Transverse colon (tissue), 4 donors: ENCODE data around the gene TNFSF4. TPM values are rescaled to one million over a fixed set of nuclear protein-coding genes. Genes with fewer than 3 reads are reported as not detected.
"Not testable (repeated sequence)": the region's sequence is repeated elsewhere in the genome, so short reads cannot be mapped to it uniquely, and the experiment has no call there.

Source experiments
- DNase-seq: peaks from one replicate; pipeline ENCODE4 v3.0.0-alpha.2; 2019
- H3K27ac ChIP-seq, 4 donors: fragments of 200-600 bp; sonication (generic); 2 replicates each; pipeline ENCODE4 v1.5.1; 2016 to 2018; ENCODE audit warnings: inconsistent platforms in 4 of 4
- H3K27me3 ChIP-seq: fragments of 200-600 bp; sonication (generic); 2 replicates; pipeline ENCODE4 v1.5.1; 2017; ENCODE audit warnings: inconsistent platforms
- H3K36me3 ChIP-seq, 4 donors: fragments of 200-600 bp; sonication (generic); 2 replicates each; pipeline ENCODE4 v1.5.1; 2017 to 2019; ENCODE audit warnings: inconsistent platforms in 4 of 4
- H3K4me1 ChIP-seq, 4 donors: fragments of 200-600 bp; sonication (generic); 2 replicates each; pipeline ENCODE4 v1.5.1; 2017 to 2020; ENCODE audit warnings: inconsistent platforms in 4 of 4
- H3K4me3 ChIP-seq, 4 donors: fragments of 200-600 bp; sonication (generic); 1 replicate in 1 of 4; 2 replicates in 3 of 4; pipeline versions ENCODE4 v1.5.1 to v1.6.1; 2017 to 2019; ENCODE audit warnings: inconsistent platforms in 4 of 4
- H3K9me3 ChIP-seq, 2 donors: fragments of 200-600 bp; sonication (generic); 2 replicates each; pipeline ENCODE4 v1.5.1; 2017 to 2019; ENCODE audit warnings: inconsistent platforms in 2 of 2
- CTCF ChIP-seq, 5 experiments: fragments of 200-600 bp in 3 of 5; fragments of 450-650 bp in 2 of 5; sonication (generic) in 3 of 5; IDR thresholded peaks; 1 replicate in 2 of 5; 2 replicates in 3 of 5; pipeline ENCODE4 v1.5.1; 2016 to 2017; ENCODE audit warnings: antibody characterized with exemption in 5 of 5, inconsistent platforms in 3 of 5, mild to moderate bottlenecking in 2 of 5, moderate library complexity in 1 of 5
- EP300 ChIP-seq: sonication (generic); formaldehyde crosslinking; IDR thresholded peaks from one replicate; pipeline ENCODE4 v1.6.1; 2017; ENCODE audit warnings: antibody characterized with exemption, low read depth
- POLR2A ChIP-seq: fragments of 450-650 bp; IDR thresholded peaks from one replicate; pipeline ENCODE4 v1.6.1; 2016; ENCODE audit warnings: antibody characterized with exemption, mild to moderate bottlenecking, moderate library complexity
- POLR2AphosphoS5 ChIP-seq, 3 donors: sonication (generic); formaldehyde crosslinking; IDR thresholded peaks; one replicate each; pipeline ENCODE4 v1.6.1; 2016; ENCODE audit warnings: antibody characterized with exemption in 3 of 3
- WGBS, 2 donors: methylation state at CpG; one replicate each; pipeline ENCODE4 v1.1.5; 2018; ENCODE audit warnings: low coverage in 1 of 2; 5-methylcytosine and 5-hydroxymethylcytosine counted together
- in situ Hi-C, 4 donors: fragments of 200-750 bp; cut with MboI; loops; one replicate each; pipeline versions ENCODE4 v1.15.0 to v1.15.1; 2017; ENCODE audit warnings: low sequenced_read_pairs in 3 of 4, low pct_ligation_motif_present in 1 of 4, low pct_unique_long_range_greater_than_20kb in 1 of 4
- intact Hi-C: fragments of 100-400 bp; cut with DNase I; formaldehyde crosslinking; loops from one replicate; pipeline ENCODE4 v1.15.1; 2023; ENCODE audit warnings: low total_unique reads
- total RNA-seq, 4 donors: library from RNA; depleted of rRNA; stranded (reverse); fragments of >200 nt; gene quantifications; one replicate each; pipeline ENCODE4 v1.1.0, GENCODE V29; 2016

The TNFSF4 gene
- total RNA-seq, 4 donors from 2014 or later: 1.4 to 1.6 (median 1.5) TPM; not detected in 1

GRCh38 chr1:173240609-173241008 lies 33.5 kb upstream of the TNFSF4 start:
- no peak for TF ChIP-seq POLR2A
- no peak for TF ChIP-seq EP300
- no peak for TF ChIP-seq POLR2AphosphoS5 (IDR thresholded peaks at IDR 0.05)
- TF ChIP-seq CTCF (IDR thresholded peaks at IDR 0.05): no peak
- Histone ChIP-seq H3K27ac (no peak overlapping the region), H3K36me3 (no peaks in the 10 kb centered on the region), H3K4me1 (no peaks in the 10 kb centered on the region), H3K4me3 (no peak overlapping the region), H3K9me3 (peaks cover 6 to 14% of the 10 kb centered on the region in 2 donors), H3K27me3 (no peaks in the 10 kb centered on the region)
- intact Hi-C loops: no loop called here
- no peak for DNase-seq
- in situ Hi-C loops: no loop called here

- no peak overlapping the region for H3K4me3 ChIP-seq
- no peak for TF ChIP-seq POLR2A
- TF ChIP-seq POLR2AphosphoS5 (IDR thresholded peaks at IDR 0.05): no peak
- TF ChIP-seq EP300: no peak
- no peak for TF ChIP-seq CTCF (IDR thresholded peaks at IDR 0.05)
- no peaks in the 10 kb centered on the region for H3K4me1 ChIP-seq
- H3K9me3 ChIP-seq: peaks cover 6 to 14% of the 10 kb centered on the region in 2 donors
- H3K36me3 ChIP-seq: no peaks in the 10 kb centered on the region
- H3K27ac ChIP-seq: no peak overlapping the region
- in situ Hi-C loops: no loop called here
- WGBS, 2 donors: 86 to 95% methylated on average over 2 of the region's 2 CpGs
- no peak for DNase-seq
- H3K27me3 ChIP-seq: no peaks in the 10 kb centered on the region
- intact Hi-C loops: no loop called here
These were observed 31.9 kb upstream of the TNFSF4 start for GRCh38 chr1:173239058-173239457.

GRCh38 chr1:173234899-173235298 lies 27.8 kb upstream of the TNFSF4 start:
- no peak for DNase-seq
- H3K4me1 ChIP-seq: no peaks in the 10 kb centered on the region
- no peak overlapping the region for H3K4me3 ChIP-seq
- 88 to 93% methylated on average over 2 to 4 of the region's 4 CpGs for WGBS, 2 donors
- H3K9me3 ChIP-seq: no peaks in the 10 kb centered on the region
- intact Hi-C loops: no loop called here
- TF ChIP-seq POLR2A: no peak
- TF ChIP-seq CTCF (IDR thresholded peaks at IDR 0.05): no peak
- no peak for TF ChIP-seq EP300
- no peak for TF ChIP-seq POLR2AphosphoS5 (IDR thresholded peaks at IDR 0.05)
- in situ Hi-C loops: no loop called here
- H3K36me3 ChIP-seq: no peaks in the 10 kb centered on the region
- no peak overlapping the region for H3K27ac ChIP-seq
- H3K27me3 ChIP-seq: no peaks in the 10 kb centered on the region

- 99 to 100% methylated on average over 1 to 3 of the region's 3 CpGs for WGBS, 2 donors
- H3K27ac ChIP-seq: not testable (repeated sequence)
These were observed 27.3 kb upstream of the TNFSF4 start for GRCh38 chr1:173234434-173234833.

GRCh38 chr1:173229031-173229430 lies 21.9 kb upstream of the TNFSF4 start:
- H3K36me3 ChIP-seq, H3K9me3 ChIP-seq, DNase-seq, H3K27me3 ChIP-seq, intact Hi-C loops, H3K4me3 ChIP-seq, in situ Hi-C loops, H3K4me1 ChIP-seq, H3K27ac ChIP-seq: not testable (repeated sequence)
- WGBS, 2 donors: 95 to 100% methylated on average over 3 of the region's 3 CpGs

More at GRCh38 chr1:173234434-173234833, 27.3 kb upstream of the TNFSF4 start:
- H3K4me1 ChIP-seq, in situ Hi-C loops, H3K4me3 ChIP-seq, H3K9me3 ChIP-seq, DNase-seq, H3K36me3 ChIP-seq, intact Hi-C loops, H3K27me3 ChIP-seq: not testable (repeated sequence)
